Esophagus muscularis mucosa (tissue), 4 donors: Measurements from ENCODE around the gene JADE2. TPM values are rescaled to one million over a fixed set of nuclear protein-coding genes. Genes with fewer than 3 reads are reported as not detected.

Experiments
- DNase-seq: peaks from one replicate; pipeline ENCODE4 v3.0.0-alpha.2; 2017; ENCODE audit errors: extremely low spot score
- H3K27ac ChIP-seq, 4 donors: fragments of 200-600 bp; sonication (generic); replicated peaks in 1 of 4; 1 replicate in 3 of 4; 2 replicates in 1 of 4; pipeline ENCODE4 v1.5.1; 2016 to 2019; ENCODE audit warnings: mild to moderate bottlenecking in 1 of 4
- H3K27me3 ChIP-seq, 4 donors: fragments of 200-600 bp; sonication (generic); one replicate each; pipeline versions ENCODE4 v1.5.1 to v1.6.0; 2016 to 2019
- H3K36me3 ChIP-seq, 4 donors: fragments of 200-600 bp; sonication (generic); one replicate each; pipeline ENCODE4 v1.5.1; 2016 to 2019
- H3K4me1 ChIP-seq, 4 donors: fragments of 200-600 bp; sonication (generic); one replicate each; pipeline ENCODE4 v1.5.1; 2016 to 2019
- H3K4me3 ChIP-seq, 4 donors: fragments of 200-600 bp; sonication (generic); 1 replicate in 2 of 4; 2 replicates in 2 of 4; pipeline ENCODE4 v1.5.1; 2016 to 2019; ENCODE audit warnings: mild to moderate bottlenecking in 4 of 4, moderate library complexity in 1 of 4
- H3K9me3 ChIP-seq, 4 donors: fragments of 200-600 bp; sonication (generic); 1 replicate in 3 of 4; 2 replicates in 1 of 4; pipeline ENCODE4 v1.5.1; 2016 to 2019
- CTCF ChIP-seq, 3 experiments: fragments of 200-600 bp in 2 of 3; fragments of 450-650 bp in 1 of 3; sonication (generic) in 2 of 3; IDR thresholded peaks; one replicate each; pipeline ENCODE4 v1.5.1; 2017 to 2019; ENCODE audit warnings: antibody characterized with exemption in 3 of 3, mild to moderate bottlenecking in 2 of 3, moderate library complexity in 1 of 3
- EP300 ChIP-seq: sonication (generic); formaldehyde crosslinking; IDR thresholded peaks from one replicate; pipeline ENCODE4 v1.6.1; 2017; ENCODE audit warnings: antibody characterized with exemption
- POLR2A ChIP-seq: fragments of 450-650 bp; IDR thresholded peaks from one replicate; pipeline ENCODE4 v1.6.1; 2017; ENCODE audit warnings: antibody characterized with exemption, moderate library complexity, mild to moderate bottlenecking, low read depth
- POLR2AphosphoS5 ChIP-seq, 2 donors: sonication (generic); formaldehyde crosslinking; IDR thresholded peaks; one replicate each; pipeline ENCODE4 v1.6.1; 2017; ENCODE audit warnings: antibody characterized with exemption in 2 of 2
- WGBS: methylation state at CpG from one replicate; pipeline ENCODE4 v1.1.5; 2018; 5-methylcytosine and 5-hydroxymethylcytosine counted together
- intact Hi-C: fragments of 100-400 bp; cut with DNase I; formaldehyde crosslinking; loops from one replicate; pipeline ENCODE4 v1.15.1; 2023
- total RNA-seq, 4 donors: library from RNA; depleted of rRNA; stranded (reverse); fragments of >200 nt; gene quantifications; one replicate each; pipeline versions ENCODE4 v1.1.0 to v1.2.1, GENCODE V29; 2016

The JADE2 gene
- total RNA-seq, 4 donors from 2014 or later = 55.5 to 95.5 (median 77.1) TPM

- intact Hi-C loops = loop anchor here (10.0 kb wide), 1 partner anchor 402 kb away; the partner anchor contains the start of gene SKP1
- Histone ChIP-seq H3K9me3 (no peaks in the 10 kb centered on the region), H3K27ac (peak overlapping the region in 1 of 4 donors; percentile 32), H3K27me3 (no peaks in the 10 kb centered on the region), H3K4me1 (peaks cover 44 to 79% (median 63%) of the 10 kb centered on the region in 4 donors), H3K36me3 (peaks cover 49 to 99% (median 82%) of the 10 kb centered on the region in 4 donors), H3K4me3 (no peak overlapping the region)
- WGBS = 62% methylated on average over 4 of the region's 10 CpGs
- no peak for DNase-seq
- no peak for TF ChIP-seq CTCF (IDR thresholded peaks at IDR 0.05)
- no peak for TF ChIP-seq POLR2AphosphoS5 (IDR thresholded peaks at IDR 0.05)
- no peak for TF ChIP-seq POLR2A
- no peak for TF ChIP-seq EP300
Measured at GRCh38 chr5:134577022-134577795, 51.7 kb downstream of the JADE2 start.

GRCh38 chr5:134577796-134578577 lies 52.5 kb downstream of the JADE2 start:
- no peak overlapping the region for H3K4me3 ChIP-seq
- no peaks in the 10 kb centered on the region for H3K9me3 ChIP-seq
- WGBS = 56% methylated on average over 13 of the region's 17 CpGs
- DNase-seq = peak; percentile 95
- no peaks in the 10 kb centered on the region for H3K27me3 ChIP-seq
- peaks cover 42 to 91% (median 74%) of the 10 kb centered on the region in 4 donors for H3K36me3 ChIP-seq
- H3K27ac ChIP-seq = peak overlapping the region in 1 of 4 donors; percentile 32
- TF ChIP-seq POLR2A (no peak), POLR2AphosphoS5 (IDR thresholded peaks at IDR 0.05) (peak; percentile 48 to 67), CTCF (IDR thresholded peaks at IDR 0.05) (peak; percentile 77 to 86 (median 79)), EP300 (no peak)
- intact Hi-C loops = loop anchor here (2.0 to 10.0 kb wide), 2 partner anchors 167 to 403 kb away; partner anchors contain the start of genes CDKN2AIPNL and SKP1
- peaks cover 48 to 83% (median 69%) of the 10 kb centered on the region in 4 donors for H3K4me1 ChIP-seq

- Histone ChIP-seq H3K9me3 (no peaks in the 10 kb centered on the region), H3K36me3 (peaks cover 34 to 84% (median 67%) of the 10 kb centered on the region in 4 donors), H3K4me3 (no peak overlapping the region), H3K27me3 (no peaks in the 10 kb centered on the region), H3K4me1 (peaks cover 46 to 83% (median 70%) of the 10 kb centered on the region in 4 donors), H3K27ac (peak overlapping the region in 2 of 4 donors; percentile 5 to 58)
- intact Hi-C loops = loop anchor here (2.0 to 10.0 kb wide), 2 partner anchors 168 to 404 kb away; partner anchors contain the start of genes CDKN2AIPNL and SKP1
- no peak for DNase-seq
- TF ChIP-seq POLR2AphosphoS5 (IDR thresholded peaks at IDR 0.05) (no peak), EP300 (no peak), CTCF (IDR thresholded peaks at IDR 0.05) (no peak), POLR2A (no peak)
- WGBS = 93% methylated on average over 19 of the region's 32 CpGs
Measured at GRCh38 chr5:134578578-134579283, 53.3 kb downstream of the JADE2 start.

- H3K9me3 ChIP-seq = no peaks in the 10 kb centered on the region
- H3K27me3 ChIP-seq = no peaks in the 10 kb centered on the region
- H3K27ac ChIP-seq = peak overlapping the region; percentile 0 to 70 (median 62)
- DNase-seq = no peak
- no peak overlapping the region for H3K4me3 ChIP-seq
- peaks cover 28 to 78% (median 61%) of the 10 kb centered on the region in 4 donors for H3K36me3 ChIP-seq
- H3K4me1 ChIP-seq = peaks cover 41 to 81% (median 68%) of the 10 kb centered on the region in 4 donors
- intact Hi-C loops = loop anchor here (2.0 to 10.0 kb wide), 2 partner anchors 169 to 405 kb away; partner anchors contain the start of genes CDKN2AIPNL and SKP1
- TF ChIP-seq POLR2A (no peak), POLR2AphosphoS5 (IDR thresholded peaks at IDR 0.05) (no peak), CTCF (IDR thresholded peaks at IDR 0.05) (no peak), EP300 (no peak)
- 88% methylated on average over 13 of the region's 13 CpGs for WGBS
Measured at GRCh38 chr5:134579284-134579771, 53.9 kb downstream of the JADE2 start.
